HepG2 (cell line): ENCODE results near the gene DGUOK. TPM values are rescaled to one million over a fixed set of nuclear protein-coding genes. Genes with fewer than 3 reads are reported as not detected.

Experiments
- ARID5B ChIP-seq: IDR thresholded peaks from 2 replicates; pipeline ENCODE4 v1.4.0; 2020; ENCODE audit warnings: mild to moderate bottlenecking, missing genetic modification reagents
- MYPOP ChIP-seq: sonication (generic); formaldehyde crosslinking; IDR thresholded peaks from 2 replicates; pipeline ENCODE4 v1.8.1; 2023; ENCODE audit warnings: mild to moderate bottlenecking, moderate library complexity, missing genetic modification reagents
- NCOR1 ChIP-seq: fragments of 200-600 bp; sonication (generic); IDR thresholded peaks from 2 replicates; pipeline ENCODE4 v1.7.0; 2017; ENCODE audit warnings: antibody characterized with exemption, low read length, borderline replicate concordance
- TFDP2 ChIP-seq: sonication (generic); formaldehyde crosslinking; IDR thresholded peaks from 2 replicates; pipeline ENCODE4 v1.4.0; 2020; ENCODE audit warnings: missing genetic modification reagents
- ZNF142 ChIP-seq: sonication (generic); formaldehyde crosslinking; IDR thresholded peaks from 2 replicates; pipeline ENCODE4 v1.4.0; 2020; ENCODE audit warnings: missing genetic modification reagents
- ZNF577 ChIP-seq: sonication (generic); formaldehyde crosslinking; IDR thresholded peaks from 2 replicates; pipeline ENCODE4 v1.4.0; 2020; ENCODE audit warnings: mild to moderate bottlenecking, low read depth, missing genetic modification reagents, borderline replicate concordance
- ZNF652 ChIP-seq: IDR thresholded peaks from 2 replicates; pipeline ENCODE4 v1.6.1; 2016; ENCODE audit warnings: low read depth, borderline replicate concordance
- ZNF749 ChIP-seq: sonication (generic); formaldehyde crosslinking; IDR thresholded peaks from 2 replicates; pipeline ENCODE4 v1.8.0; 2022; ENCODE audit warnings: mild to moderate bottlenecking, missing genetic modification reagents, moderate library complexity, borderline replicate concordance
- ZNF878 ChIP-seq: sonication (generic); formaldehyde crosslinking; IDR thresholded peaks from 2 replicates; pipeline ENCODE4 v1.8.1; 2023; ENCODE audit warnings: mild to moderate bottlenecking, missing genetic modification reagents, moderate library complexity
- ZNF879 ChIP-seq: sonication (generic); formaldehyde crosslinking; IDR thresholded peaks from 2 replicates; pipeline ENCODE4 v1.8.1; 2023; ENCODE audit warnings: missing genetic modification reagents
- polyA plus RNA-seq, 8 experiments: library from polyadenylated mRNA; depleted of rRNA in 3 of 8; stranded (reverse) in 7 of 8; unstranded in 1 of 8; fragments of >200 nt; fragmentation: Illumina TruSeq in 4 of 8; extraction: Trizol in 4 of 8; gene quantifications; 2 replicates each; pipeline versions ENCODE4 v1.2.1 to v1.2.3, GENCODE V29; 2011 to 2016; ENCODE audit warnings: low read depth in 4 of 8, missing spikeins in 1 of 8, mixed read lengths in 1 of 8; ENCODE audit not compliant: insufficient read depth in 1 of 8
- total RNA-seq, 5 experiments: library from RNA; depleted of rRNA; stranded (reverse); fragments of >200 nt; fragmentation: Illumina TruSeq; extraction: Trizol; gene quantifications; 2 replicates each; pipeline ENCODE4 v1.2.3, GENCODE V29; 2016; ENCODE audit warnings: low read depth in 1 of 5
- TF ChIP-seq, protein P1 (sequence below): sonication (generic); formaldehyde crosslinking; IDR thresholded peaks from 2 replicates; pipeline ENCODE4 v1.8.0; 2022; ENCODE audit warnings: mild to moderate bottlenecking, missing genetic modification reagents

DGUOK gene
- total and polyA plus RNA-seq, 2 of the 13 experiments (the other 11 are each of a cell fraction or from before 2014, with no cell fraction given), result 105 to 137 TPM

GRCh38 chr2:74002505-74003421 lies 76.1 kb downstream of the DGUOK start (continued):
- TF ChIP-seq ZNF878 (CRISPR knock-in tag) (no peak), ZNF577 (no peak), MYPOP (no peak), ZNF142 (CRISPR knock-in tag) (no peak), ZNF749 (no peak), ARID5B (CRISPR knock-in tag) (no peak), ZNF652 (no peak), NCOR1 (no peak), TFDP2 (CRISPR knock-in tag) (no peak), ZNF879 (CRISPR knock-in tag) (no peak)
- TF ChIP-seq, protein P1, sequence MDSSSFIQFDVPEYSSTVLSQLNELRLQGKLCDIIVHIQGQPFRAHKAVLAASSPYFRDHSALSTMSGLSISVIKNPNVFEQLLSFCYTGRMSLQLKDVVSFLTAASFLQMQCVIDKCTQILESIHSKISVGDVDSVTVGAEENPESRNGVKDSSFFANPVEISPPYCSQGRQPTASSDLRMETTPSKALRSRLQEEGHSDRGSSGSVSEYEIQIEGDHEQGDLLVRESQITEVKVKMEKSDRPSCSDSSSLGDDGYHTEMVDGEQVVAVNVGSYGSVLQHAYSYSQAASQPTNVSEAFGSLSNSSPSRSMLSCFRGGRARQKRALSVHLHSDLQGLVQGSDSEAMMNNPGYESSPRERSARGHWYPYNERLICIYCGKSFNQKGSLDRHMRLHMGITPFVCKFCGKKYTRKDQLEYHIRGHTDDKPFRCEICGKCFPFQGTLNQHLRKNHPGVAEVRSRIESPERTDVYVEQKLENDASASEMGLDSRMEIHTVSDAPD, result no peak
